ENCODE measurements around the gene ATP9B.

DNA sequence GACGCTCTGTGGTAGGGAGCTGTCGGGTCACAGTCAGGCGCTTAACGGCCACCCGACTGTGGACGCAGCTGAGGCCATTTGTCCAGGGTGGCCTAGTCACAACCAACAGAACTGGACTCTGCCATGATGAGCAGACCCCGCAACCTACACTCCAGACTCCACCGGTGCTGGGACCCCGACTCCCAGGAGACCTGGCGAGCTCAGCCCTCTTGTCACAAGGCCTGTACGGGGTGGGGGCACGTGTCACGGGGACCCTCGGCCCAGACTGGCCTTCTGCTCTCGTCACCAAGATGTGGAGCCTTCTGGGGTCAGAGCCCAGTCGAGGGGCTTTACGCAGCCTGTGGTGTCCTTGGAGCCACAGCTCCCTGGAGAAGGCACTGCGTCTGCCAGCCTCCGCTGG lies 349.0 kb downstream of the ATP9B start:
- TF ChIP-seq JUND (IDR thresholded peaks at IDR 0.05): no peak
- TF ChIP-seq, protein P1, sequence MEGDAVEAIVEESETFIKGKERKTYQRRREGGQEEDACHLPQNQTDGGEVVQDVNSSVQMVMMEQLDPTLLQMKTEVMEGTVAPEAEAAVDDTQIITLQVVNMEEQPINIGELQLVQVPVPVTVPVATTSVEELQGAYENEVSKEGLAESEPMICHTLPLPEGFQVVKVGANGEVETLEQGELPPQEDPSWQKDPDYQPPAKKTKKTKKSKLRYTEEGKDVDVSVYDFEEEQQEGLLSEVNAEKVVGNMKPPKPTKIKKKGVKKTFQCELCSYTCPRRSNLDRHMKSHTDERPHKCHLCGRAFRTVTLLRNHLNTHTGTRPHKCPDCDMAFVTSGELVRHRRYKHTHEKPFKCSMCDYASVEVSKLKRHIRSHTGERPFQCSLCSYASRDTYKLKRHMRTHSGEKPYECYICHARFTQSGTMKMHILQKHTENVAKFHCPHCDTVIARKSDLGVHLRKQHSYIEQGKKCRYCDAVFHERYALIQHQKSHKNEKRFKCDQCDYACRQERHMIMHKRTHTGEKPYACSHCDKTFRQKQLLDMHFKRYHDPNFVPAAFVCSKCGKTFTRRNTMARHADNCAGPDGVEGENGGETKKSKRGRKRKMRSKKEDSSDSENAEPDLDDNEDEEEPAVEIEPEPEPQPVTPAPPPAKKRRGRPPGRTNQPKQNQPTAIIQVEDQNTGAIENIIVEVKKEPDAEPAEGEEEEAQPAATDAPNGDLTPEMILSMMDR (IDR thresholded peaks at IDR 0.05; ENCODE audit: low read depth, low read length, missing input control): no peak
- TF ChIP-seq, protein P2, sequence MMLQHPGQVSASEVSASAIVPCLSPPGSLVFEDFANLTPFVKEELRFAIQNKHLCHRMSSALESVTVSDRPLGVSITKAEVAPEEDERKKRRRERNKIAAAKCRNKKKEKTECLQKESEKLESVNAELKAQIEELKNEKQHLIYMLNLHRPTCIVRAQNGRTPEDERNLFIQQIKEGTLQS (IDR thresholded peaks at IDR 0.05): no peak
- TF ChIP-seq EGR1 (IDR thresholded peaks at IDR 0.05; ENCODE audit: low read depth in 2 of 2): no peak

Data from liver (tissue), 3 donors.